ENCODE measurements around the gene CAND1.

GRCh38 chr12:67358781-67359338, 89.7 kb downstream of the CAND1 start:
- TF ChIP-seq GATA2 (IDR thresholded peaks at IDR 0.05; ENCODE audit: low read depth, low read length) (no peak), GATA3 (IDR thresholded peaks at IDR 0.05; ENCODE audit: low read depth, low read length) (no peak)

Data from SH-SY5Y (cell line).